GM10847 (cell line): ENCODE results near the gene TRIM10.

ENCODE experiments used
- POLR2A ChIP-seq: IDR thresholded peaks from 2 replicates; pipeline ENCODE4 v1.6.1; 2011; ENCODE audit not compliant: insufficient read length; ENCODE audit errors: extremely low read depth

TRIM10 gene, protein sequence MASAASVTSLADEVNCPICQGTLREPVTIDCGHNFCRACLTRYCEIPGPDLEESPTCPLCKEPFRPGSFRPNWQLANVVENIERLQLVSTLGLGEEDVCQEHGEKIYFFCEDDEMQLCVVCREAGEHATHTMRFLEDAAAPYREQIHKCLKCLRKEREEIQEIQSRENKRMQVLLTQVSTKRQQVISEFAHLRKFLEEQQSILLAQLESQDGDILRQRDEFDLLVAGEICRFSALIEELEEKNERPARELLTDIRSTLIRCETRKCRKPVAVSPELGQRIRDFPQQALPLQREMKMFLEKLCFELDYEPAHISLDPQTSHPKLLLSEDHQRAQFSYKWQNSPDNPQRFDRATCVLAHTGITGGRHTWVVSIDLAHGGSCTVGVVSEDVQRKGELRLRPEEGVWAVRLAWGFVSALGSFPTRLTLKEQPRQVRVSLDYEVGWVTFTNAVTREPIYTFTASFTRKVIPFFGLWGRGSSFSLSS

DNA sequence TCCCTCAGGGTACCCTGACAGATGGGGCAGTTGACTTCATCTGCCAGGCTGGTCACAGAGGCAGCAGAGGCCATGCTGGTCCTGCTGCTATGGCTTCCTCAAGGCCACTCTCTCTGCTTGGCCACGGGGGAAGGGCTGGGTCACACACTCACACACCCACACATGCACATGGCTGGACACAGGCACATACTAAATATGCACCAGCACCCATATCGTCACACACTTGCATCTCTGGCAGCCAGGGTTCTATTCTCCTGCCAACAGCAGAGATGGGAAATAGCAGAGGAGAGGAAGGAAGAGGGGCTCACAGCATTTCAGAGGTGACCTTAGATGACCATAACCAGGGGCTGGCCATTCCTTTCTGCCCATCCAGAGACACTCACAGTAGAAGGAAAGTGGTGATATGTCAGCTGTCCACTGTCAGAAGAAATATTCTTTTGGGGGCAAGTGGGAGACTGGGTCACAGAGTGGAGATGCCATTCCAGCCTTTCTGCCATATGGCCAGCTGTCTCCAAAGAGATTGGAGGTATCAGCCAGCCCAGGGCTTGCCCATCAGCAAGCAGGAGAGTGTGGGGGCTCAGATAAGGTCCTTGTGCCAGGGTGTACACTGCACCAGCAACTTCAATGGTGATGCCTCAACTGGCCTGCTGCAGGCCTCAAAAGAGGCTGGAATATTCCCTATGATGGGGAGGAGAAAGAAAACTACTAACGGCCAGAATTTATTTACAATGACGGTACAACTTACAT, at the start of gene TRIM10:
TSS of gene TRIM10 (minus strand) at position 427 of the 747 bp plus-strand sequence. CDS start at position 74, 353 bp downstream.
- TF ChIP-seq POLR2A, result no peak

DNA sequence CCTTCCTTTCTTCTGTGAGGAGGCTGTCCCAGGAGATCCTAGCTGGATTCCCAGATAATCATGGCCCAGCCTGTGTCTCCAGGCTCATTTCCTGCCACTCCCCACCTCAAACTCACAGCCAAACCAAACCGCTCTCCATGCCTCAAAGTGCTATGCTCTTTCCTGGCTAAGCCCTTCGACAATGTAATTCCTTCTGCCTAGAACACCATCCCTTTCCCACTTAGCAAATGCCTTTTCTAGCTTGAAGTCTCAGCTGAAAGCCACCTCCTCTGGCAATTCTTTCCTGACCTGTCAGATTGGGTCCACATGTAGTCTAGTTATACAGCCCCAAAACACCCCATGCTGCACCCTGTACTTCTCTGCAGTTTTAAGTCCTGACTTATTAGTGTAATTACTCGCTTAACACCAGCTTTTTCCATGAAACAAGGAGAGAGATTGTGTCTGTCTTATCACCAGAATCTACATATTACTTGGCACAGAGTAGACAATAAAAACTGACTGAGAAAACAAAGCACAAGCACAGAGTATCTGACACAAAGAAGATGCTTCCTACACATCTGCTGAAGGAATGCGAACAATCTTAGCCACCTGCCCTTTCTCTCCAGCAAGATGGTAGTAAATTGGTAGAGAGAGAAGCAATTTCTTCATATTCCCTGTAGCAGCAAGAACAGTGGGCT, 46.7 kb upstream of the TRIM10 start:
- TF ChIP-seq POLR2A, result no peak

DNA sequence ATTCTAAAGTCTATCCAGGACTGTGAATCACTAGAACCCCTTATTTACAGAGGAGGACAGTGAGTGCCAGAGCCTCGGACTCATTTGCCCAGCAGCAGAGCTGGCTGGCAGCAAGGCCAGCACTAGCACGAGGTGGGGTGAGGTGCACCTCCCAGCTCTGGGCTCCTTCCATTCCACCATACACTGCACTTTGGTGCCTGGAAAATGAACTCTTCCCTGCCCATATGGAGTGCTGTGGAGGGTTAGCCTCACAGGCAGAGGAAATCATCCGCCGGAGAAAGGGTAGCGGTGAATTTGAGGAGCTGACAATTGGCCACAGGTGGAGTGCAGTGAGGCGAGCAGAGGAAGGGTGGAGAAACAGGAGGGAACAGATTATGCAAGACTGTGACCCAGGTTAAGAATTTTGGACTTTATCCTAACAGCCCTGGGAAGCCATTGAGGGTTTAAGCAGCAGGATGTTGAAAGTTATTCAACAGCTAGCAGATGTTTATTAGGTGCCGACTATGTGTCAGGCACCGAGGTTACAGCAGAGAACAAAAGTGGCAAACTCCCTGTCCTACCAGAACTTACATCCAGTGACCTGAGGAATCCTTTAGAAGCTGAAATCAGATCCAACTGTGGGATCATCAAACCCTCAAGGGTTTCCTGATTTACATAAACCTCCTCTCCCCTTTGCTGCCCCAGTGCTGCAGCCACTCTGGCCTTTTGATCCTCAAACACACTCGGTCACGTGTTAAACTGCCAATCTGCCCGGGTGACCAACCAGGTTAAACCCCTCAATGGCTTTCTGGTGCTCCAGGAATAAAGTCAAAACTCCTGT, 46.0 kb upstream of the TRIM10 start:
- no peak for TF ChIP-seq POLR2A

DNA sequence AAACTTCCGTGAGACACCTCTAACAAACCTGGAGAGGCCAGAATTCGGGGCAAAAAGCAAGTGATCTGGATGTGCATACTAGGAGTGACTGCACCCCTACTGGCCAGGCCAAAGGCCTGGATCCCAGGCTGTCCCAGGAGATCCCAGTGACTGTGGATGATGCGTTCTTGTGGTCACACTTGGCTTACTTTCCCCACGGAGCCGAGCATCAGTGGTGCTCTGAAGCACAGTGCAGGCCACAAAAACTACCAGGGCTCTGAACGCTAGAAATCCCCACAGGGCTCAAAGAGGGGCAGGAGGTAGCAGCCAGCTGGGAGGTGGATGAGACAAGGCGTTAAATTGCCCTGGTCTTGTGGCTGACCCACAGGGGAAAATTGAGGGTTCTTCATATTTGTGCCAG, 45.1 kb upstream of the TRIM10 start:
- TF ChIP-seq POLR2A, result no peak

DNA sequence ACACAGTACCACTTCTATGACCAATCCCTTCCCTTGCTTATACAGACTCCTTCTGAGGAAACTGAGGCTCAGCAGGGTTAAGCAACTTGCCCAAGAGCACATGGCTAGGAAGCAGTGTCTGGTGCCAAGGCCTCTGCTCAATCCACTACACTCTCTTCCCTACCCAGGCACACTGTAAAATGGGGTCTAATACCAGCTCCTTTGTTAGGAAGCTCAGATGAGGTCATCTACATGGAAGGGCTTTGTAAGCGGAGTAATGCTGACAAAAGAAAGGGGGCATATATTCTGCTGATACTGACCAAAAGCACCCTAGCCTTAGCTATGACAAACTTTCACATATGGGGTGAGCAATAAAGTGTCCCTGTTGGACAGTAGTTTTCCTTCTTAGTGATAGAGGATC, 43.1 kb upstream of the TRIM10 start:
- no peak for TF ChIP-seq POLR2A

DNA sequence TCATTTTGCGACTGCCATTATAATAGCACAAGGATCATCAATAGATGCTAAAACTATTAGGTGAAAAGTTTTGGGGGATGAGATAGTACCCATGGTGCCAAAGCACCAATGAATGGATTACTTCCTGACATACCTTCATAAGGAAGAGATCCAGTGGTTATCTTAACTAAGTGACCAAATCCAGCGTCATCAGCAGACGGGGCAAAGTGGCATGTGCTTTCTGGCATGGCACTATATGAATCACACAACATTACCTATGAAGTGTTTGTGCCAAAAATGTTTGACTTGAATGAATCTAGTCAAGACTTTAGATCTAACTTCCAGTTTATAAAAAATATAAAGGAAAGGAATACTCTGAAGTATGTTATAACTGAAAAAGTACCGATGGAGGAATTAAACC, 41.4 kb upstream of the TRIM10 start:
- no peak for TF ChIP-seq POLR2A

DNA sequence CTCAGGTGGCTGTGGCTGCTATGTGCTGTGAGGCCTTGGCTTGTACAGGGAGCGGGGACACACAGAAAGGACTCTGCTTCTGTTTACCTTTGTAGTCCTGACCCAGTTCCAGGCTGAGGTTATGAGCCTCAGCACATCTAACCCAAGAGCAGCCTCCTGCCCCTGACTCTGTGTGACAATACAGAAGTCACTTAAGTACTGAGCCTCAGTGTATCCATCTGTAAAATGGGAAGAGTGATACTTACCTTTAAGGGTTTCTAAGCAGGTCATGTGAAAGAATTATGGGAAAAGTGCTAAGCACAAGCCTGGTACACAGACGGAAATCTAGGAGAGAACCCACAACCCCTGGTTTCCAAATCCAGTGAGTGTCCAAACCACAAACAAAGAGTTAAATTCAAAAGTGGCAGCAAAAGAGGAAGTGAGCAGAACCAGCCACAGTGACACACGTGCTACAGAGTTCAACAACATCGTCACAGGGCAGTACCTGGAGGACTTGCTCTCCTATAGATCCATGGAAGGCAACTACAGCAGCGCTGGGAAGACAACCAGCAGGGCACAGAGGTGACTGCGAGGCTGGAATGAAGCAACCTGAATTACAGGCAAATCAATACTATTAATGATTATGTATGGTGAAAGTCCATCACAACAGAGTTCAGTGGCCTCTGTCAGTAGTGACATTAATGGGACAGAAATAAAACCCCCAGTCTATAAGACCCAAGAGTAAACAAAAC, 39.7 kb upstream of the TRIM10 start:
- TF ChIP-seq POLR2A, result no peak

DNA sequence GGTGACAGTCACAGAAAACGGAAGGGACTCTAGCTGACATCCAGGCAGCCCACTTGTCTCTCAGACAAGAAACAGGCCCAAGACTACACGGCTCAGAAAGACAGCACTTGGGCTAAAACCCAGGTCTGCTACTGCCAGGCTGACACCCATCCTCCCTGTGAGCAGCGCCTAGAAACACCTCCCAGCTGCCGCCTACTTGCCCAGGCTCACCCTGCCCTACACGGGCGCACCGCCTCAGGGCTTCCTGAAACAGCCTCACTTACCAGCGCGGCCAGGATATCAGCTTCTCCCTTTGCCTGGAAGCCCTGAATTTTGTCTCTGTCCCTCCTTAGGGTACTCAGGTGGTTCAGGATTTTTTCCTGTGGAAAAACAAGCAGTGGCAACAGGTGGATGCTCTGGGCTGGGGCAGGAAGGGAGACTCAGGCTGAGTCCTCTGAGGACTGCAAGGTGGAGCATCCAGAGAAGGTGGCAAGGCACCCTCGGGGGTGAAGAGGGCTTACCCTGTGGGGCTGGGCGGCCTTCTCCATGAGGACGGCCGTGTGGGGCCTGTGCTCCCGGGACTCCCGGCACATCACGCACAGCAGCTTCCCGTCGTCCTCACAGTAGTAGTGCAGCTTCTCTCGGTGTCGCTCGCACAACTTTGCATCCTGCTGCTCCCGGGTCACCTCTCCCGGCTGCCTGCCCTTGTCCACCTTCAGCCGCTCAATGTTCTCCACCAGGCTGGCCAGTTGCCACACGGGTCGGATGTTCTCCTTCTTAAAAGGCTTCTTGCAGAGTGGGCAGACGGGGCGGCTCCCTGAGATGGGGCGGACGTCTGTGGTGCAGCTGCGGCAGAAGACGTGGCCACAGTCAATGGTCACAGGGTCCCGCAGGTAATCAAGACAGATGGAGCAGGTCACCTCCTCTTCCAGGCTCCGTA, 37.4 kb upstream of the TRIM10 start:
- TF ChIP-seq POLR2A, result no peak

DNA sequence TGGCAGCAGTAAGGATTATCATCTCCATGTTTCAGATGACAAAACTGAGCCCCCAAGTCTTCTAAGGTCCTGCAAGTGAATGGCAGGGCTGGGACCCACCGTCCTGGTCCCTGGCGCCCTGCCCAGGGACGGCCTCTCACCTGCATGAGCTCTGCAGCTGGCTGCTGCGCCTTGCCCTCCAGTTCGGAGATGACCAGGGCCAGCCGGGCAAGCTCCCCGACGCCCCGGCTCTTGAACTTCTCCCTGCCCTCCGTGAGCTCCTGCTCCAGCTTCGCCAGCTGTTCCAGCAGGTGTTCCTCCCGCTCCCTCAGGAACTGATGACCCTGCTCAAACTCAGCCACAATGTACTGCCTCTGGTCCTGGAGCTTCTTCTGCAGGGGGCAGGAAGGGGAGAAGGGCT, 35.4 kb upstream of the TRIM10 start:
- TF ChIP-seq POLR2A, result no peak

DNA sequence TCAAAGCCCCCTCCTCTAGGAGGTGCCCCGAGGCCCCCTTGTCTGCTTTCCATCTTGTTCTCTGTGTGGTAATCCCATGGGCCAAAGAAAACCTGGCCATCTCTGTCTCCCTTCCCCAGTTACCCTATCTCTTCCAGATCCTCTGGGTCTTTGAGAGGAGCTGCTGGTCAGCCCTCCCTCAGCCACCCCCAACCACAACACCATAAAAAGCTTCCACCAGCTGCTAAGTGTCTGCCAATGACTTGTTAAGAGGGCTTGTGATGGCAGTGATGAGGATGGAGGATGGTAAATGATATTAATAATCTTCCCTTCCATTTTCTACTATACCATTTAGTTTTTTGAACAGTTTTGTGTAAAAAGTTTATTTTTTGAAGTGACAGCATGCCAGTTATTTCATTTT, 34.9 kb upstream of the TRIM10 start:
- TF ChIP-seq POLR2A, result no peak

DNA sequence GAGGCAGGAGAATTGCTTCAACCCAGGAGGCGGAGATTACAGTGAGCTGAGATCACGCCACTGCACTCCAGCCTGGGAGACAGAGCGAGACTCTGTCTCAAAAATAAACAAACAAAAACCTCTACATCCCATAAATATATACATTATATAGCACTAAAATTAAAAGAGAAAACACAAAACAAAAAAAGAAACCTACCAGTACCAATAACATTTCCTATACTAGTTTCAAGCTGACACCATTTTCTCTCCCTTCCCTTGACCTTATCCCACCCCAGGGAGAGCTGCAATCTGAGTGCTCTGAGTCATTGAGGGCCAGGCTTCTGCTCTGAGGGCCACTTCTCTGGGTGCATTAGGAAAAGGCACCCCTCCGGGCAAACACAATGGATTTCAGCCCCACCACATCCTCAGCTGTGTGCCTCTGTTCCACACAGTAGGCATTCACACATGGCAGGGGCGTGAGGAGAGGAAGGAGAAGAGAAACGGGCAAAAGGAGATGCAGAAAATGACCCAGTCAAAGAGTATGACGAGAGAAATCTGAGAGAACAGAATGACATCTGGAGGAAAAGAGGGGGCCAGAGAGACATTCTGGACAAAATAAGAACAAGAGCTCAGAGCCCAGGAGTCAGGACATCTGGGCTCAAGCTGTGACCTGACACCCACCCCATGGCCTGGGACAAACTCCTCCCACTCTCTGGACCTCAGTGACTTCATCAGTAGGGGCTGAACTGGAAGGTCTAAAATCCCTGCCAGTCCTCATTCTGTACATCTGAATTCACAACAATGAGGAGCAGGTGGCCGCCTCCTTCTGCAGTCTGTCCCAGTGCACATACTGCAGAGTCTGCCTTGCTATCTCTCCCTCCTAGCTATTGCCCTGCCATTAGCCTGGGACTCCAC, 34.0 kb upstream of the TRIM10 start:
- TF ChIP-seq POLR2A, result no peak

DNA sequence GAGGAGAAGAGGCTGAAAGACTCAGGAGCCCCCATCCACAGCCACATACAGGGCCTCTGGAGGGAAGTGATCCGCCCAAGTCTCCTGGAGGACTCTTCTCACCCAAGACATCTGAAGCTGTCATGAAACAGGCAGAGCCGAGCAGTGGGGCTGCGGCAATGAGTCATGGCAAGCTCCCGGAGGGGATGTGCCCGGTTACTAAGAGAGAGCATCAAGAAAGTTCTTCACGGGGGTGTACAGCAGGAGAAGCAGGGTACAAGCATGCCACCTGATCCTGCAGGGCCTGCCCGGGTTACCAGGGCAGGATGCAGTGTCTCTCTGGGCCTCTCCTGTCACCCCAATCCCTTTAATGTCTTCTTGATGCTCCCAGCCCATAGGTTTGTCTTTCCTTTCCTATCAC, 31.1 kb upstream of the TRIM10 start:
- TF ChIP-seq POLR2A, result no peak
